Measurements from ENCODE around the gene DGKD.

DNA sequence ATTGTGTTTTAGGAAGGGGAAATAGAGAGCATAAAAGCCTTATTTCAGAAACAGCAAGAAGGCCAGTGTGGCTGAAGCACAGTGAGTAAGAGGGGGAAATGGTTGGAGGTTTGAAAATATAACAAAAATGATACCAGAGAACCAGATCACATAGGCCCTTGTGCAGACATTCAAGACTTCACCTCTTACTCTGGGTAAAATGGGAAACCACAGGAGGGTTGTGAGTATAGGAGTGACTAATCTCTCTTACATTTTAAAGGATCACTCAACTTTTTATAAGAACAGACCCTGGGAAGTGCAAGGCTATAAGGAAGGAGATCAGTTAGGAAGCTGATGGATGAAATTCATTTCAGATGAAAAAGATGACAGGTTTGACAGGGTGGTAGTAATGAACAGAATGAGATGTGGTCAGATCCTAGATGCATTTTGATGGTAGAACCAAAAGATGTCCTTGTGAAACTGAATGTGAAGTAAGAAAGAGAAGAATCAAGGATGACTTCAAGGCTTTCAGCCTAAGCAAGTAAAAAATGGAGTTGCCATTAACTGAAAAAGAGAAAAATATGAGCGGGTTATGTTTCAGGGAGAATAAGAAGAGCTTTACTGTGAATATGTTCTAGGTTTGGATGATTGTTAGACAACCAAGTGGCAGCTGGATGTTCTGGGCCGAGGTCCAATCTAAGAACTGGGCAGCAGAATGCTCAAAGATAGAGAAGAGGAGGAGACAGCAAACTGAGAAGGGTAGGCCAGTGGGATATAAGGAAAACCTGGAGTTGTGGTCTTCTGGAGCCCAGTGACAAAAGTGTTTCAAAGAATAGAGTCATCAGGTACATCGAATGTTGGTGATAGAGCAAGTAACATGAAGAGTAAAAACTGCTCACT, 147.1 kb downstream of the DGKD start:
- TF ChIP-seq, protein P1, sequence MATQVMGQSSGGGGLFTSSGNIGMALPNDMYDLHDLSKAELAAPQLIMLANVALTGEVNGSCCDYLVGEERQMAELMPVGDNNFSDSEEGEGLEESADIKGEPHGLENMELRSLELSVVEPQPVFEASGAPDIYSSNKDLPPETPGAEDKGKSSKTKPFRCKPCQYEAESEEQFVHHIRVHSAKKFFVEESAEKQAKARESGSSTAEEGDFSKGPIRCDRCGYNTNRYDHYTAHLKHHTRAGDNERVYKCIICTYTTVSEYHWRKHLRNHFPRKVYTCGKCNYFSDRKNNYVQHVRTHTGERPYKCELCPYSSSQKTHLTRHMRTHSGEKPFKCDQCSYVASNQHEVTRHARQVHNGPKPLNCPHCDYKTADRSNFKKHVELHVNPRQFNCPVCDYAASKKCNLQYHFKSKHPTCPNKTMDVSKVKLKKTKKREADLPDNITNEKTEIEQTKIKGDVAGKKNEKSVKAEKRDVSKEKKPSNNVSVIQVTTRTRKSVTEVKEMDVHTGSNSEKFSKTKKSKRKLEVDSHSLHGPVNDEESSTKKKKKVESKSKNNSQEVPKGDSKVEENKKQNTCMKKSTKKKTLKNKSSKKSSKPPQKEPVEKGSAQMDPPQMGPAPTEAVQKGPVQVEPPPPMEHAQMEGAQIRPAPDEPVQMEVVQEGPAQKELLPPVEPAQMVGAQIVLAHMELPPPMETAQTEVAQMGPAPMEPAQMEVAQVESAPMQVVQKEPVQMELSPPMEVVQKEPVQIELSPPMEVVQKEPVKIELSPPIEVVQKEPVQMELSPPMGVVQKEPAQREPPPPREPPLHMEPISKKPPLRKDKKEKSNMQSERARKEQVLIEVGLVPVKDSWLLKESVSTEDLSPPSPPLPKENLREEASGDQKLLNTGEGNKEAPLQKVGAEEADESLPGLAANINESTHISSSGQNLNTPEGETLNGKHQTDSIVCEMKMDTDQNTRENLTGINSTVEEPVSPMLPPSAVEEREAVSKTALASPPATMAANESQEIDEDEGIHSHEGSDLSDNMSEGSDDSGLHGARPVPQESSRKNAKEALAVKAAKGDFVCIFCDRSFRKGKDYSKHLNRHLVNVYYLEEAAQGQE (IDR thresholded peaks at IDR 0.05; ENCODE audit: insufficient read depth in 1 of 2, low read depth in 2 of 2, low read length in 2 of 2): no peak
- TF ChIP-seq POLR2AphosphoS5 (IDR thresholded peaks at IDR 0.05; ENCODE audit: low read depth, low read length) (no peak), SIN3A (IDR thresholded peaks at IDR 0.05; ENCODE audit: borderline replicate concordance, insufficient read depth, low read length) (no peak)
